Measurements from ENCODE around the gene PTPRH. TPM values are rescaled to one million over a fixed set of nuclear protein-coding genes. Genes with fewer than 3 reads are reported as not detected.

PTPRH gene
- polyA plus RNA-seq, 1 experiment = 1.3 TPM

GRCh38 chr19:55133639-55134444 lies 75.5 kb downstream of the PTPRH start:
- POLR2A ChIA-PET = no interaction called here
- no peak overlapping the region for H3K4me3 ChIP-seq (ENCODE audit: low read depth, low read length)
- DNase-seq (ENCODE audit: low read depth, low spot score) = no peak

DNA sequence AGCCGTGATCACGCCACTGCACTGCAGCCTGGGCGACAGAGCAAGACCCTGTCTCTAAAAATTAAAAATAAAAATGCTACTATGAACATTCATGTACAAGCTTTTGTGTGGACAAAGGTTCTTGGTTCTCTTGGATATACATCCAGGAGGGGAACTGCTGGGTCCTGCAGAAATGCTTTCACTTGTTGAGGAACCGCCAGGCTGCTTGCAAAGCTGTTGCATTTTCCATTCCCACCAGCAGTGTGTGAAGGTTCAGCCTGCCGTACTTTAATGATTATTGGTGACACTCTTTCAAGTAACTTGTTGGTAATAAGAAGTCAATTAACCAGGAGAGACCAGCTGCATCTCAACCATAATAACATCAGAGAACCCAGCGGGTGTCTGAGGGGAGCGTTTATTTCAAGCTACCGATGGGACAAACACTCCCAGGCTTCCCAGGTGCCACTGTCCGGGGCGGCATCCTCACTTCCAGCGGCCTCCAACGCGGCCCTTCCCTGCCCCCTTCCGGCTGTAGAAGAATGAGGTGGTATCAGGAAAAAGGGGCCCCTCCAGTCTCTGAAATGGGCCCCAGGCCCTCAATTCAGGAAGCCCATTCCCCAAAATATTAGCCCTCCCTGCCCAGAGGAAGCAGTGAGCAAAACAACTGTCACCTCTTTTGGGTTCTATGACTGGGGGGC lies 76.7 kb downstream of the PTPRH start:
- peaks cover 31% of the 10 kb centered on the region for H3K27me3 ChIP-seq (ENCODE audit: control insufficient read depth, insufficient read depth, low read length)
- H3K27ac ChIP-seq (ENCODE audit: low read depth, low read length) = no peak overlapping the region
- ChIA-PET CTCF (interaction anchor here (0.6 to 1.5 kb wide), 3 partner anchors 8 to 500 kb away, joined by 3 to 6 read pairs (median 5); no protein-coding TSS in a partner anchor), POLR2A (no interaction called here)
- H3K4me3 ChIP-seq (ENCODE audit: low read depth, low read length) = no peak overlapping the region
- TF ChIP-seq CTCF (IDR thresholded peaks at IDR 0.05; ENCODE audit: low read depth, low read length) = peak; percentile 25; the same call in 1 of the 2 replicates
- DNase-seq (ENCODE audit: low read depth, low spot score) = no peak
- H3K9me3 ChIP-seq (ENCODE audit: control insufficient read depth, insufficient read depth, low read length) = no peaks in the 10 kb centered on the region

More at GRCh38 chr19:55133639-55134444, 75.5 kb downstream of the PTPRH start:
- Histone ChIP-seq H3K27me3 (ENCODE audit: control insufficient read depth, insufficient read depth, low read length) (peaks cover 34% of the 10 kb centered on the region), H3K9me3 (ENCODE audit: control insufficient read depth, insufficient read depth, low read length) (no peaks in the 10 kb centered on the region), H3K27ac (ENCODE audit: low read depth, low read length) (no peak overlapping the region)
- CTCF ChIA-PET = interaction anchor here (0.6 to 1.4 kb wide), 3 partner anchors 45 to 499 kb away, joined by 3 to 5 read pairs (median 4); no protein-coding TSS in a partner anchor
- no peak for TF ChIP-seq CTCF (IDR thresholded peaks at IDR 0.05; ENCODE audit: low read depth, low read length)

DNA sequence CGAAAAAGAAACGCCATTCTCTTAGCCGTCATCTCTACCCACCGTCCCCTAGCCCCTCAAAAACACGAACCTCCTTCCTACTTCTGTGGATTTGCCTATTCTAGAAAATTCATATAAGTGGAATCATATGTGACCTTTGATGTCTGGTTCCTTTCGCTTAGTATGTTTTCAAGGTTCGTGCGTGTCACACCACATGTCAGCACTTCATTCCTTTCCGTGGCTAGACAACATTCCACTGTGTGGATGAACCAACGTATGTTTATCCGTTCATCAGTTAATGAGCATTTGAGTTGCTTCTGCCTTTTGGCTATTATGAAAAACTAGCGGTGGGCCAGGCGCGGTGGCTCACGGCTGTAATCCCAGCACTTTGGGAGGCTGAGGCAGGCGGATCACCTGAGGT lies 77.9 kb downstream of the PTPRH start:
- Histone ChIP-seq H3K27me3 (ENCODE audit: control insufficient read depth, insufficient read depth, low read length) (peaks cover 33% of the 10 kb centered on the region), H3K27ac (ENCODE audit: low read depth, low read length) (no peak overlapping the region), H3K4me3 (ENCODE audit: low read depth, low read length) (no peak overlapping the region), H3K9me3 (ENCODE audit: control insufficient read depth, insufficient read depth, low read length) (no peaks in the 10 kb centered on the region)
- ChIA-PET CTCF (interaction anchor here (0.7 to 1.5 kb wide), 3 partner anchors 9 to 339 kb away, joined by 3 to 6 read pairs (median 5); no protein-coding TSS in a partner anchor), POLR2A (no interaction called here)
- no peak for DNase-seq (ENCODE audit: low read depth, low spot score)
- TF ChIP-seq CTCF (IDR thresholded peaks at IDR 0.05; ENCODE audit: low read depth, low read length) = no peak

Small RNA genes lying within 50 kb of the gene (small RNA-seq; reads per million reads assigned to genes)
- gene MIR6802 (ENCODE audit: insufficient read length, low read depth) (not detected), gene MIR6803 (ENCODE audit: insufficient read length, low read depth) (not detected), gene MIR6804 (ENCODE audit: insufficient read length, low read depth) (not detected), gene RF01210 (ENCODE audit: insufficient read length, low read depth) (not detected)

Other genes with a start within 250 kb of the PTPRH start
- 0.12 TPM in 1 of 2 replicates, not detected in the other for gene NLRP2, start 243.1 kb downstream of the PTPRH start, polyA plus RNA-seq (2011; rRNA removed)
- 0.11 TPM in 1 of 2 replicates, not detected in the other for gene GP6, start 171.2 kb downstream of the PTPRH start, polyA plus RNA-seq (2011; rRNA removed)
- 3.1 and 4.5 TPM in 2 replicates for gene RDH13, start 146.4 kb downstream of the PTPRH start, polyA plus RNA-seq (2011; rRNA removed)
- gene EPS8L1, start 133.6 kb downstream of the PTPRH start, polyA plus RNA-seq (2011; rRNA removed) = 1.5 and 2.3 TPM in 2 replicates
- gene PPP1R12C, start 91.9 kb downstream of the PTPRH start, polyA plus RNA-seq (2011; rRNA removed) = 24.2 and 30.0 TPM in 2 replicates
- 2.8 and 3.3 TPM in 2 replicates for gene TNNT1, start 60.3 kb downstream of the PTPRH start, polyA plus RNA-seq (2011; rRNA removed)
- 0.20 and 0.21 TPM in 2 replicates for gene TNNI3, start 51.8 kb downstream of the PTPRH start, polyA plus RNA-seq (2011; rRNA removed)
- 0.21 TPM in 1 of 2 replicates, not detected in the other for gene DNAAF3, start 42.9 kb downstream of the PTPRH start, polyA plus RNA-seq (2011; rRNA removed)
- 0.06 and 0.15 TPM in 2 replicates for gene SYT5, start 29.2 kb downstream of the PTPRH start, polyA plus RNA-seq (2011; rRNA removed)
- 0.87 and 1.2 TPM in 2 replicates for gene TMEM86B, start 19.3 kb upstream of the PTPRH start, polyA plus RNA-seq (2011; rRNA removed)
- gene PPP6R1, start 49.5 kb upstream of the PTPRH start, polyA plus RNA-seq (2011; rRNA removed) = 24.5 and 30.1 TPM in 2 replicates
- 18.5 and 27.4 TPM in 2 replicates for gene HSPBP1, start 70.6 kb upstream of the PTPRH start, polyA plus RNA-seq (2011; rRNA removed)
- gene BRSK1, start 74.5 kb upstream of the PTPRH start, polyA plus RNA-seq (2011; rRNA removed) = 9.5 and 11.2 TPM in 2 replicates
- gene TMEM150B, start 115.8 kb upstream of the PTPRH start, polyA plus RNA-seq (2011; rRNA removed) = not detected in 2 replicates
- 2.6 and 3.7 TPM in 2 replicates for gene KMT5C, start 130.4 kb upstream of the PTPRH start, polyA plus RNA-seq (2011; rRNA removed)
- gene COX6B2, start 145.2 kb upstream of the PTPRH start, polyA plus RNA-seq (2011; rRNA removed) = 0.16 and 0.19 TPM in 2 replicates
- not detected in 2 replicates for gene GARIN5B, start 153.8 kb upstream of the PTPRH start, polyA plus RNA-seq (2011; rRNA removed)
- gene IL11, start 161.0 kb upstream of the PTPRH start, polyA plus RNA-seq (2011; rRNA removed) = 14.8 and 19.9 TPM in 2 replicates
- 0.32 and 0.50 TPM in 2 replicates for gene TMEM190, start 167.3 kb upstream of the PTPRH start, polyA plus RNA-seq (2011; rRNA removed)
- not detected in 2 replicates for gene TMEM238, start 174.8 kb upstream of the PTPRH start, polyA plus RNA-seq (2011; rRNA removed)
- gene RPL28, start 176.4 kb upstream of the PTPRH start, polyA plus RNA-seq (2011; rRNA removed) = 325 and 535 TPM in 2 replicates
- 28.9 and 39.0 TPM in 2 replicates for gene UBE2S, start 198.3 kb upstream of the PTPRH start, polyA plus RNA-seq (2011; rRNA removed)
- gene SHISA7, start 233.8 kb upstream of the PTPRH start, polyA plus RNA-seq (2011; rRNA removed) = 0.01 TPM in 1 of 2 replicates, not detected in the other